Neural progenitor cell (in vitro differentiated cells): ENCODE measurements around the gene APEH. TPM values are rescaled to one million over a fixed set of nuclear protein-coding genes. Genes with fewer than 3 reads are reported as not detected.

ENCODE experiments used
- DNase-seq: peaks from one replicate; pipeline ENCODE4 v3.0.0-alpha.2; 2016; ENCODE audit warnings: low spot score
- H2AFZ ChIP-seq: fragments of 200-600 bp; sonication (generic); replicated peaks from 2 replicates; pipeline ENCODE4 v1.6.1; 2016; ENCODE audit warnings: antibody characterized with exemption
- H3F3A ChIP-seq: fragments of 200-600 bp; sonication (generic); 2 replicates; pipeline ENCODE4 v1.6.1; 2016; ENCODE audit warnings: antibody characterized with exemption, low read depth
- H3K27ac ChIP-seq: fragments of 200-600 bp; sonication (generic); 2 replicates; pipeline ENCODE4 v1.5.1; 2016; ENCODE audit warnings: mild to moderate bottlenecking
- H3K27me3 ChIP-seq: fragments of 200-600 bp; sonication (generic); 2 replicates; pipeline ENCODE4 v1.6.1; 2016; ENCODE audit warnings: mild to moderate bottlenecking, moderate library complexity
- H3K36me3 ChIP-seq: fragments of 200-600 bp; sonication (generic); 2 replicates; pipeline ENCODE4 v1.5.1; 2016
- H3K4me1 ChIP-seq: fragments of 200-600 bp; sonication (generic); 2 replicates; pipeline ENCODE4 v1.6.1; 2016; ENCODE audit warnings: mixed run types
- H3K4me2 ChIP-seq: fragments of 200-600 bp; sonication (generic); 2 replicates; pipeline ENCODE4 v1.6.1; 2016
- H3K4me3 ChIP-seq: fragments of 200-600 bp; sonication (generic); 2 replicates; pipeline ENCODE4 v1.5.1; 2016
- H3K79me2 ChIP-seq: fragments of 200-600 bp; sonication (generic); 2 replicates; pipeline ENCODE4 v1.6.1; 2016; ENCODE audit warnings: low read depth
- H3K9ac ChIP-seq: fragments of 200-600 bp; sonication (generic); 2 replicates; pipeline ENCODE4 v1.6.1; 2016
- H3K9me3 ChIP-seq: fragments of 200-600 bp; sonication (generic); 2 replicates; pipeline ENCODE4 v1.5.1; 2016; ENCODE audit warnings: low read depth
- H4K20me1 ChIP-seq: fragments of 200-600 bp; sonication (generic); 2 replicates; pipeline ENCODE4 v1.6.1; 2016; ENCODE audit warnings: low read depth
- H3K27ac Mint-ChIP-seq: 3 replicates; pipeline ENCODE4 v1.8.0; 2021; ENCODE audit warnings: mixed read lengths
- H3K27me3 Mint-ChIP-seq: 2 replicates; pipeline ENCODE4 v1.8.0; 2022; ENCODE audit warnings: low read depth, mild to moderate bottlenecking, inconsistent platforms, moderate library complexity, mixed read lengths; ENCODE audit not compliant: insufficient read depth
- H3K36me3 Mint-ChIP-seq: 3 replicates; pipeline ENCODE4 v1.8.0; 2021; ENCODE audit warnings: mixed read lengths
- H3K4me1 Mint-ChIP-seq: 3 replicates; pipeline ENCODE4 v1.8.0; 2021; ENCODE audit warnings: mixed read lengths
- H3K4me3 Mint-ChIP-seq: 3 replicates; pipeline ENCODE4 v1.8.0; 2021; ENCODE audit warnings: mild to moderate bottlenecking, moderate library complexity, mixed read lengths
- H3K9me3 Mint-ChIP-seq: 3 replicates; pipeline ENCODE4 v1.8.0; 2020; ENCODE audit warnings: mixed read lengths
- CTCF ChIP-seq: fragments of 200-600 bp; sonication (generic); IDR thresholded peaks from 2 replicates; pipeline ENCODE4 v1.5.1; 2017; ENCODE audit warnings: antibody characterized with exemption, mild to moderate bottlenecking
- EZH2 ChIP-seq: fragments of 200-600 bp; sonication (generic); IDR thresholded peaks from 2 replicates; pipeline ENCODE4 v1.6.1; 2017; ENCODE audit warnings: antibody characterized with exemption, mild to moderate bottlenecking, moderate library complexity
- EZH2phosphoT487 ChIP-seq: fragments of 200-600 bp; sonication (generic); IDR thresholded peaks from 2 replicates; pipeline ENCODE4 v1.6.1; 2017; ENCODE audit warnings: antibody characterized with exemption
- total RNA-seq: library from RNA; depleted of rRNA; stranded (reverse); fragments of >200 nt; gene quantifications from 2 replicates; pipeline ENCODE4 v1.2.3, GENCODE V29; 2015; ENCODE audit warnings: low replicate concordance

APEH gene
- total RNA-seq, 1 donor from 2014 or later = 132 TPM

GRCh38 chr3:49717959-49718857, 44.1 kb downstream of the APEH start:
- peak; percentile 12 for DNase-seq
- TF ChIP-seq EZH2 (no peak), CTCF (no peak)
- Histone ChIP-seq H2AFZ (no peak overlapping the region), H3K4me1 (peaks cover 8% of the 10 kb centered on the region), H3K79me2 (peaks cover 9% of the 10 kb centered on the region), H3K9ac (no peak overlapping the region), H3K4me3 (peak overlapping the region; percentile 63), H3K4me2 (peak overlapping the region; percentile 84), H3K36me3 (no peaks in the 10 kb centered on the region), H3K27me3 (peaks cover 8% of the 10 kb centered on the region), H3K9me3 (no peaks in the 10 kb centered on the region), H3K27ac (no peak overlapping the region), H4K20me1 (no peaks in the 10 kb centered on the region), H3F3A (peaks cover 24% of the 10 kb centered on the region)
- Mint-ChIP-seq H3K27ac (no peak overlapping the region), H3K4me3 (peak overlapping the region; percentile 84), H3K27me3 (peaks cover 4% of the 10 kb centered on the region), H3K36me3 (peaks cover 8% of the 10 kb centered on the region), H3K9me3 (no peaks in the 10 kb centered on the region), H3K4me1 (peaks cover 18% of the 10 kb centered on the region)

- H3K27me3 Mint-ChIP-seq = peaks cover 5% of the 10 kb centered on the region
- no peak for TF ChIP-seq EZH2
- TF ChIP-seq CTCF = no peak
- no peak for TF ChIP-seq EZH2phosphoT487
- Histone ChIP-seq H3K27me3 (peaks cover 8% of the 10 kb centered on the region), H3K79me2 (peaks cover 12% of the 10 kb centered on the region), H2AFZ (no peak overlapping the region), H4K20me1 (no peaks in the 10 kb centered on the region), H3K9ac (no peak overlapping the region), H3K4me2 (peak overlapping the region; percentile 84), H3F3A (peaks cover 29% of the 10 kb centered on the region), H3K27ac (no peak overlapping the region), H3K4me1 (peaks cover 8% of the 10 kb centered on the region), H3K36me3 (no peaks in the 10 kb centered on the region), H3K9me3 (no peaks in the 10 kb centered on the region), H3K4me3 (peak overlapping the region; percentile 63)
- peaks cover 8% of the 10 kb centered on the region for H3K36me3 Mint-ChIP-seq
- H3K27ac Mint-ChIP-seq = no peak overlapping the region
- H3K9me3 Mint-ChIP-seq = no peaks in the 10 kb centered on the region
- H3K4me3 Mint-ChIP-seq = peak overlapping the region; percentile 84
- no peak for DNase-seq
- peaks cover 18% of the 10 kb centered on the region for H3K4me1 Mint-ChIP-seq
These were observed 44.7 kb downstream of the APEH start for GRCh38 chr3:49718858-49719213.

- H3K9me3 Mint-ChIP-seq = no peaks in the 10 kb centered on the region
- Histone ChIP-seq H2AFZ (no peak within 1 kb of the TSS), H3K27me3 (peaks cover 8% of the 10 kb centered on the region), H3K27ac (no peak within 1 kb of the TSS), H3K79me2 (peaks cover 12% of the 10 kb centered on the region), H4K20me1 (no peaks in the 10 kb centered on the region), H3F3A (peaks cover 32% of the 10 kb centered on the region), H3K4me3 (peak within 1 kb of the TSS; percentile 63), H3K4me2 (peak within 1 kb of the TSS; percentile 84), H3K9ac (no peak within 1 kb of the TSS), H3K9me3 (no peaks in the 10 kb centered on the region), H3K4me1 (peaks cover 8% of the 10 kb centered on the region), H3K36me3 (no peaks in the 10 kb centered on the region)
- DNase-seq = peak; percentile 97
- TF ChIP-seq CTCF = peak; percentile 64
- TF ChIP-seq EZH2 = no peak
- no peak within 1 kb of the TSS for H3K27ac Mint-ChIP-seq
- H3K36me3 Mint-ChIP-seq = peaks cover 8% of the 10 kb centered on the region
- H3K4me3 Mint-ChIP-seq = peak within 1 kb of the TSS; percentile 84
- H3K4me1 Mint-ChIP-seq = peaks cover 20% of the 10 kb centered on the region
- peaks cover 8% of the 10 kb centered on the region for H3K27me3 Mint-ChIP-seq
These were observed 45.2 kb downstream of the APEH start, which contains the start of gene AMIGO3 for GRCh38 chr3:49719214-49719884. Gene AMIGO3, minus strand, starts transcription at chr3:49719684. Its CDS starts 219 bp downstream, at chr3:49719465.
